Measurements from ENCODE around the gene HEBP2. TPM values are rescaled to one million over a fixed set of nuclear protein-coding genes. Genes with fewer than 3 reads are reported as not detected.

Gene HEBP2
- polyA plus RNA-seq, 2 of the 4 experiments (the other 2 are of a cell fraction) = 18.0 to 22.1 TPM

- no peaks in the 10 kb centered on the region for H3K9me3 ChIP-seq
- H3K27ac ChIP-seq = no peak within 1 kb of the TSS
- H3K4me2 ChIP-seq = no peak within 1 kb of the TSS
- DNase-seq (ENCODE audit: low read depth in 1 of 2, low spot score in 1 of 2) (no peak), ATAC-seq (no peak), FAIRE-seq (no peak)
- no peak for TF ChIP-seq HMGXB4 (CRISPR knock-in tag; IDR thresholded peaks at IDR 0.05; ENCODE audit: borderline replicate concordance)
- TF ChIP-seq CEBPB (IDR thresholded peaks at IDR 0.05) = no peak
- TF ChIP-seq REST (IDR thresholded peaks at IDR 0.05) = no peak
- no peak for TF ChIP-seq RFX5 (IDR thresholded peaks at IDR 0.05)
- no peak for TF ChIP-seq ZNF302 (CRISPR knock-in tag; IDR thresholded peaks at IDR 0.05)
- TF ChIP-seq EHF (CRISPR knock-in tag; IDR thresholded peaks at IDR 0.05) = no peak
- WGBS (ENCODE audit: missing lambda C conversion rate) = 88% methylated on average over 6 of the region's 6 CpGs
- H3K4me1 ChIP-seq = 0 out of 3 replicates have a peak, but pooled peaks cover under 1% of the 10 kb centered on the region
- ChIA-PET CTCF (interaction anchor here (1.1 kb wide), 1 partner anchor 25 kb away, joined by 3 read pairs; no protein-coding TSS in a partner anchor), POLR2A (no interaction called here)
- H3K4me3 ChIP-seq = no peak within 1 kb of the TSS
These were observed 26.2 kb upstream of the HEBP2 start, which contains the start of gene SMIM28 for GRCh38 chr6:138377844-138378243. Gene SMIM28 (plus strand): TSS chr6:138377905. CDS start chr6:138378073, 168 bp downstream.

GRCh38 chr6:138378463-138378862 is 25.6 kb upstream of the HEBP2 start:
- no peak overlapping the region for H3K4me3 ChIP-seq
- ChIA-PET CTCF (no interaction called here), POLR2A (no interaction called here)
- ATAC-seq = no peak
- no peak overlapping the region for H3K27ac ChIP-seq
- WGBS (ENCODE audit: missing lambda C conversion rate) = 70% methylated on average over 4 of the region's 4 CpGs
- H3K4me1 ChIP-seq = no peaks in the 10 kb centered on the region
- no peak for DNase-seq (ENCODE audit: low read depth in 1 of 2, low spot score in 1 of 2)
- TF ChIP-seq GATA3 (IDR thresholded peaks at IDR 0.05; ENCODE audit: borderline replicate concordance) (no peak), NR3C1 (IDR thresholded peaks at IDR 0.05) (no peak), KDM5A (IDR thresholded peaks at IDR 0.05) (no peak)
- FAIRE-seq = no peak
- H3K4me2 ChIP-seq = no peak overlapping the region
- H3K9me3 ChIP-seq = no peaks in the 10 kb centered on the region

GRCh38 chr6:138382498-138383265 is 21.3 kb upstream of the HEBP2 start:
- CTCF ChIA-PET = no interaction called here
- FAIRE-seq = no peak
- TF ChIP-seq HOXB13 (CRISPR knock-in tag; IDR thresholded peaks at IDR 0.05; ENCODE audit: low read depth) = no peak
- TF ChIP-seq HEYL (CRISPR knock-in tag; IDR thresholded peaks at IDR 0.05) = no peak
- no peak for TF ChIP-seq CHD4 (IDR thresholded peaks at IDR 0.05; ENCODE audit: borderline replicate concordance)
- TF ChIP-seq MAX (IDR thresholded peaks at IDR 0.05) = no peak
- TF ChIP-seq GATA3 (IDR thresholded peaks at IDR 0.05; ENCODE audit: borderline replicate concordance) = no peak
- TF ChIP-seq RNF2 (IDR thresholded peaks at IDR 0.05; ENCODE audit: borderline replicate concordance, low read depth) = no peak
- no peak for TF ChIP-seq KDM1A (IDR thresholded peaks at IDR 0.05; ENCODE audit: low read depth)
- no peak for TF ChIP-seq RARB (CRISPR knock-in tag; IDR thresholded peaks at IDR 0.05)
- no peak for TF ChIP-seq POLR2AphosphoS2 (conservative IDR thresholded peaks at IDR 0.05; ENCODE audit: low read length)
- DNase-seq (ENCODE audit: low read depth in 1 of 2, low spot score in 1 of 2) = no peak
- Histone ChIP-seq H3K9me3 (no peaks in the 10 kb centered on the region), H3K4me2 (no peak overlapping the region), H3K4me1 (no peaks in the 10 kb centered on the region), H3K27ac (no peak overlapping the region), H3K4me3 (no peak overlapping the region)
- no peak for ATAC-seq
- POLR2A ChIA-PET = no interaction called here
- 90% methylated on average over 4 of the region's 8 CpGs for WGBS (ENCODE audit: missing lambda C conversion rate)
